HG03095 (cell line): ENCODE results near the gene TOX3.

Experiments used
- ATAC-seq: cut with Tn5 transposase; IDR thresholded peaks from one replicate; pipeline ENCODE4 v1.9.1; 2021; ENCODE audit warnings: moderate library complexity; ENCODE audit not compliant: unreplicated experiment

Gene TOX3

DNA sequence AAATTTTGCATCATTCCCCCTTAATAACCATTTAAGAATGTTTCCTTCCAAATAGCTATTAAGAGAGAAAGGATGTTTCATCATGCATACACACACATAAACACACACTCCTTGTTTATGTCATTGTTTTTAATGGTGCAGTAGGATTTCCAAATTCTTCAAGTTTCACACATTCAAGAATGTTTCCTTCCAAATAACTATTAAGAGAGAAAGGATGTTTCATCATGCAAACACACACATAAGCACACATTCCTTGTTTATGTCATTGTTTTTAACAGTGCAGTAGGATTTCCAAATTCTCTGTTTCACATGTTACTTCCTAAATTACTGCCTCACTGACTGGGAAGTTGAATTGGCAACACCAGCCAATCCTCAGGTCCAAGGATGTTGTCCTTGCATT is 7.8 kb downstream of the TOX3 start:
- no peak for ATAC-seq

- no peak for ATAC-seq
Measured at GRCh38 chr16:52538511-52538910, 8.4 kb downstream of the TOX3 start.

DNA sequence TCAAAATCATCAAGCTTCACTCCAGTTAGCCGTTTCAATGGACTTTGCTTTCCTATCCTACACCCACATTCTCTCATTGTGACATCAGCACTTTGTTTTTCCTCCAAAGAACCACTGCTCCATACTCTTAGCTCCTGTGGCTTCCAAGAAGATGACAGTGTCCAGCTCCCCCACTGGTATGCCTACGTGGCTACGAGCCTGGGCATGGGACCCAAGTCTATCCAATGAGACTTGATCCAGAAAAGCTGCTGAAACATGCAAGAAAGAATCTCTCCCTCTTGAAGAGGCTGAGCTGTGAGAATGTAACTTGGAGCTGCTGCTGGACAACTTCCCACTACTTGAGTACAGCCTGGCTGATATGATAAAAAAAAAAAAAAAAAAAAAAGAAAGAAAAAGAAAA is 9.4 kb downstream of the TOX3 start:
- no peak for ATAC-seq

DNA sequence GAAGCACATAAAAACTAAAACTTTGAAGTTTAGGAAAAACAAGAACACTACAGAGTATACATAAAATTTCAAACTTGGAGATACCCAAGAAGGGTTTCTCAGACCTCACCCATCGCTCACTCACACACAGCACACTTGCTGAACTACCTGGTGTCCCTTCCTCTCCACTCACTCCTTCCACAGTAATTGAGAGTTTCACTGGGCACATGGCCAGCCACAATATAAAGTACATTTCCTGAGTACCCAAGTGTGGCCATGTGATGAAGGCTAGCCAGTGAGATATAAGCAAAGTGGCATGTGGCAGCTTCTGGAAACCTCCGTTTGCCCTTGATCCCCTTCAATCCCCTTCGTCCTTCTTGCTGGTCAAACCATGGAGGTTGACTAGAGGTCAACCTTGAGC is 11.9 kb downstream of the TOX3 start:
- no peak for ATAC-seq

- no peak for ATAC-seq
Measured at GRCh38 chr16:52533296-52533695, 13.6 kb downstream of the TOX3 start.

GRCh38 chr16:52532384-52532783 is 14.6 kb downstream of the TOX3 start:
- ATAC-seq: no peak

GRCh38 chr16:52529226-52529625 is 17.7 kb downstream of the TOX3 start:
- no peak for ATAC-seq

DNA sequence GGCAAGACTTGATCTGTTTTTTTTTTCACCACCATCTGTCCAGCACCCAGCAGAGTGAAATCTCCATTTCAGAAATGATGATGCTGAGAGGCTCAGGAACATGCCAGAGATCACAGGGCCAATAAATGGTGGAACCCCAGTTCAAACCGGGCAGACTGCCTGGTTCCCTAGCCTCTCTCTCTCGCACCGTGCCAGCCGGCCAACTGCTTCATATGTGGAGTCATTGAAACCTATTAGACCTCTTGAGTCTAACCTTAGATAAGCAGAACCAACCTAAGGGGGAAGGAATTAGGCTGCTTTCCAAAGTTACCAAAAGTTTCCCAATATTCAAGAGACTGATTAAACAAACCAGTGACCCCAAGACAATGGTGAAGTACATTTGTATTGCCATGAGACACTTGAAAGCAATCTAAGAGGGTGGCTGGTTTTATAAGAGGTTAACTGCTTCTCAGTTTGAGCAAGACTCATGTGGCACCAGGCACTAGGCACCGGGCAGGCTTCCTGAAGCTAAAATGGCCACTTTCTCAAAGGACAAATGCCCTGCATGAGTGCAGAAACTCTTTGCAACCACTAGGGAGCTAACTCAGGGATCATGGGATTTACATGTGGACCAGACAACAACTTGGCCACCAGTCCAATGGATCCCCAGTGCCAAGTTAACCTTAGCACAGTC is 18.4 kb downstream of the TOX3 start:
- no peak for ATAC-seq

DNA sequence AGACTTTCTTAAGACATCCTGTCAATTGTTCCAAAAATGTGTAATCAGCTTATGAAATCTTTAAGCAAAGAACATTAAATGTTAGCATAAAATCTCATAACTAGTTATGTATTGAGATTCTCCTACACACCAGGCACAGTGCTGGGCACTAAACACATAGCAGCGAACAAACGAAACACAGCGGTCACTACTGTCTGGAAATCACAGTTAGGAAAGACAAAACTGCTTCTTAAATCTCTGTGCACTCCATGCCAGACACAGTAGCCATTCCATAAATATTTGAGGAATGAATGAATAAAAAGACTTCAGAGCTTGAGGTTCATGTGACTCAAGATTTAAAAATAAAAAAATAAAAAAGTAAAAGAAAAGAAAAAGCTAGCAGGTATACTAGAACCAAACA is 20.1 kb downstream of the TOX3 start:
- ATAC-seq: no peak

- ATAC-seq: no peak
Measured at GRCh38 chr16:52526116-52526828, 20.7 kb downstream of the TOX3 start.

GRCh38 chr16:52521570-52521969 is 25.4 kb downstream of the TOX3 start:
- no peak for ATAC-seq

DNA sequence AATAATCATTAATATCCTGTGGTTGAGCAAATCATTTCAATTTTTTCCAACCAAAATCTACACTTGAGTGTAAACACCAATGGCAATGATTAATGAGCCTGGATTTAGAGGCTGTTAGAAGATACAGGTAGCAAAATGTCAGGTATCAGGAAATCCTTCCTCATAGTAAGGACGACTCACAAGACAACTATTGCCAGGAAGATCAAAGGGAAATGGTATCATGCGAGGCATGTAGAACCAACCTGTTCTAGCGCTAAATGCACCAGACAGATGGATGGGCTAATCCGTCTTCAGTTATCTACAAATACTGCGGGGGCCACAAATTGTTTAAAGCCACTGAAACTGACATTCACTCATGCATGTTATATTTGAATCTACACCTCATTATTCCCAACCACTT is 28.1 kb downstream of the TOX3 start:
- no peak for ATAC-seq

DNA sequence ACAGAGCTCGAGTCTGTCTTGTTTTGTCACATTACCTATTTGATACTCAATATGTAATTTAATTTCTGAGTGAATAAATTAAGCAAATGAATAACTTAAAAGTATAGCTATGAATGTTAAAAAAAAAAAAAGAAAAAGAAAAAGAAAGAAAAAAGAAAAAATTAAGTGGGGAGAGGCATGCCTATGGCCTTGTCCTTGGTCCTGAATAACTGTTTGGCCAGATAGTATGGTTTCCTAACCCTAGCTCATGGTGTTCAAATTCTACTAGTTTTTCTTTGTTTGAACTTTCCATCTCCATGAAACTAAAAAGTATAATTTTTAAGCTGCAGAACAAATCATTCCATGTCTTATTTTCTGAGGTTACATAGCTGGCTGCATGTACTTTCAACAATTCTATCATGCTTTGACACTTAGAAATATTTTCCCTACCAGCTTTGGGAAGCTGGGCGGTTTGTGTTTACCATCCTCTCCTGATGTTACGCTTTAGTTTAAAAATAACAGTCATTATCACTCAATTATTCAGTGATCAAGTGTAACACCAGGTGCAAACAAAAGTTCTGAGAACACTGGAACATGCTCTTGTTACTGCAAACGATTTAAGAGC is 31.8 kb downstream of the TOX3 start:
- no peak for ATAC-seq

GRCh38 chr16:52512297-52512987 is 34.5 kb downstream of the TOX3 start:
- ATAC-seq: no peak

GRCh38 chr16:52501746-52502145 is 45.2 kb downstream of the TOX3 start:
- ATAC-seq: no peak

- no peak for ATAC-seq
Measured at GRCh38 chr16:52500963-52501362, 46.0 kb downstream of the TOX3 start.

DNA sequence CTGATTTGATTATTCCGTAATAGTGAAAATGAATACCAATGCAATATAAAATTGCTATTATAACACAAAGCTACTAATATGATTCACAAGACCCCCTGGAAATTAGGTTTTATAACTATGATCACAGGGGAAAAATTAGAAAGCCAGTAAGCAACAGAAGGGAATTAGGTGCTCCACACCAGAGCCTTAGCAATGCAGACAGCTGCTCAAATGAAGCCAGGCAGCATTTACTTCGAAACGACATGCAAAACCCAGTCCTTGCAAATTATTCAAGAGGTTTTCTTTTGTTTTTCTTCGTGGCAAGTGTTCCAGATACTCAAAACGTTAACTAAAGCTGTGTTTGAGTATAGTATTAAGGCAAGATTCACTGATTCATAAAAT is 47.9 kb downstream of the TOX3 start:
- no peak for ATAC-seq

DNA sequence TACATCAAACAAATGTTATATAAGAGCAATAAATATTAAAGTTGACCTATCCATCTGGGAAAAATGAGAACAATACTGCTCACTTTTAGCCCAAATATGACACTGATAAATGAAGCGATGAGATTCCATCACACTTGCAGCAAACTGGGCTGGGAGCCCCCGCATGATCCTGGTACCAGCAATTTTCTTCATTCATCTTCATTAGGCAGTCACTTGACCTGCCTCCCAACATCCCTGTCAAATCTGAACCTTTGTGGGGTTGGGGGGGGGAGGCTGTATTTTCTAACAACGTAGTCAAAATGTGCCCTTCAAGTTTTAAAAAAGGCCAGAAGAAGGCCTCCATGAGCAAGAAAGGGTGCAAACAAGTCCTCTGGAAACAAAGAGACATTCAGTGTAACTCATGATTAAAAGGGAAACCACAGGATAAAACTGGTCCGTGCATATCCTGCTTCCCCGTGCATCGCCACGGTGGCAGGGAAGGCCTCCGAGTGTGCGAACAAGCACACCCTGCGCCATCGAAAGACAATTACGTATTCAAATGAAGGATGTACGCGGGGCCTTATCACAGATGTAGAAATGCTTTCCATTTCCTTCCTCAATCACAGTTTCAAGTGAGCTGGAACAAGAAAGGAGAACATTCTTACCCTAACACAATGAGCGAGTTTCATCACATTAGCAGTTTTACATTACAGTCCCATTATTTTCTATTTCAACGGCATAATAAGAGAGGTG is 48.4 kb downstream of the TOX3 start:
- no peak for ATAC-seq

DNA sequence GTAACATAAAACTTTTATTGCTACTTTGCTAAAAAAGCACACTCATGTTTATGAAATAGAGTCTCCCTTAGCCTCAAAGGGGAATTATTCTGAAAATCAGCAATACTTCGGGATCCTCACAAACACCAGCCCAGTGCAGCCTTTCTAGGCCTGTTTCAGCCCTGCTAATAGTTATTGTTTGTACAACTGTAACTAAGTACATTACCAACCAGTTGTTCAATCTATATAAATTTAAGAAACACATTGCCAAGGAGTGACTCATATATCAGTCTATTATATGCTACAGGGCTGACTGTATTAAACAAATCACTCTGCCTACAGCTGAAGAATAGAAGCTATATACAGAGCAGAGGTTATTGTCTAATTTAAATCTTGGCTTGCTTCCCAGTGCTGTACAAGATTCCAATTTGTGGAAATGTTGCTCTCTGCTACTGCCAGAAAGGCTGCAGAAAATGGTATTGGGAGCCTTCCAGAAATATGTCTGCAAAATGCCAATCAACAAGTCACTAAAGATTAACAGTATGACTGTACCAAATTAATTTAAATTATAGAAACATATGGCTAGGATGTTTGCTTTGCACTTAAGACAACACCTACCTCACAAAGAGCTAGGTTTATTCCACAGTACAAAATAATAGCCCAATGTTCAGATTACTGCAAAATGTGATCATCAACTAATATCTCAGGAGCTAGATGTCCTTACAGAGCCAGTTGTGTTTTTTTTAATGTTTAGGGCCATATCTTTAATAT is 49.7 kb downstream of the TOX3 start:
- ATAC-seq: no peak

GRCh38 chr16:52496051-52496876 is 50.7 kb downstream of the TOX3 start:
- ATAC-seq: no peak
